ENCODE measurements around the gene NFKBIL1. TPM values are rescaled to one million over a fixed set of nuclear protein-coding genes. Genes with fewer than 3 reads are reported as not detected.
"Not testable (repeated sequence)": the region's sequence is repeated elsewhere in the genome, so short reads cannot be mapped to it uniquely, and the experiment has no call there.

The NFKBIL1 gene, protein sequence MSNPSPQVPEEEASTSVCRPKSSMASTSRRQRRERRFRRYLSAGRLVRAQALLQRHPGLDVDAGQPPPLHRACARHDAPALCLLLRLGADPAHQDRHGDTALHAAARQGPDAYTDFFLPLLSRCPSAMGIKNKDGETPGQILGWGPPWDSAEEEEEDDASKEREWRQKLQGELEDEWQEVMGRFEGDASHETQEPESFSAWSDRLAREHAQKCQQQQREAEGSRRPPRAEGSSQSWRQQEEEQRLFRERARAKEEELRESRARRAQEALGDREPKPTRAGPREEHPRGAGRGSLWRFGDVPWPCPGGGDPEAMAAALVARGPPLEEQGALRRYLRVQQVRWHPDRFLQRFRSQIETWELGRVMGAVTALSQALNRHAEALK
- total RNA-seq, result 10 to 100 TPM; 22.8 to 23.6 TPM

DNA sequence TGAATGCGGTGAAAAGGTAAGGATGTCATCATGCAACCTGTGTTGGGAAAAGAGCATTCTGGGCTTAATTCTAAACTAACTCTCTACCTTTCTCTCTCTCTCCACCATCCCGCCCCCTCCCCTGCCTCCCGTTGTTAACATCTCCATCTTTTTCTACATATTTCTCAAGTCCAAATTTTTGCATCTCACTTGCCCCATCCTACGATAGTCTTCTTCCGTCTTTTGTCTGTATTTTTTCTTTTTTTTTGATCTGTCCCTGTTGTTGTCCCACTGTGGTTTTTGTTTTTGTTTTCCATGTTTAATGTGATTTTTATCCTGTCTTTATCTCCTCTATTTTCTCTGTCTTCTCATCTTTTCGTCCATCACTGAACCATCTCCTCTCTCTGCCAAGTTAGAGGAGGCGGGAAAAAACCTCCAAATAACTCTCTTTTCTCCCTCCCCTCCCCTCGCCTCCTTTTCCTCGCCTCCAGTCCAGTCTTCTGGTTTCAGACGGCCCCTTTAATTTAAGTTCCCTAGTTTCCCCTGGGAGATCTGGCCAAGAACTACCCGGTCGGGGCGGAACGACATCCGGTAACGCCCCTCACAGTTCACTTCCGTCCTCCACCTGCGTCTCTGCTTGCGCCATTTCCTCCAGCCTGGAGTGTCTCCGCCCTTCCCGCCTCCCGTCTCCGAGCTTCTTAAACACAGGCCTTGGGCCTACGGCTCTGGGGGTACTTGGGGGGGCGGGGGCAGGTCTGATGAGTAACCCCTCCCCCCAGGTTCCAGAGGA is at the start of gene NFKBIL1:
Gene NFKBIL1 (plus strand): TSS at position 651 of the 769 bp plus-strand sequence. CDS start 87 bp downstream, at position 738.
- Mint-ChIP-seq H3K4me3 (peak within 1 kb of the TSS; percentile 76), H3K27me3 (no peaks in the 10 kb centered on the region), H3K9me3 (no peaks in the 10 kb centered on the region), H3K27ac (peak within 1 kb of the TSS; percentile 69), H3K36me3 (ENCODE audit: low read depth) (peaks cover 16% of the 10 kb centered on the region), H3K4me1 (peaks cover 62% of the 10 kb centered on the region)
- POLR2A ChIA-PET, result interaction anchor here (0.5 to 9.9 kb wide), 13 partner anchors 12 to 191 kb away, joined by 3 to 267 read pairs (median 7); partner anchors contain the start of genes AIF1, BAG6, CLIC1 and GPANK1
- CTCF ChIA-PET, result interaction anchor here (0.9 to 24.6 kb wide), 5 partner anchors 35 to 116 kb away, joined by 3 to 751 read pairs (median 5); partner anchors contain the start of genes LST1, LTB, NCR3 and PRRC2A
- peak; percentile 93 for DNase-seq

DNA sequence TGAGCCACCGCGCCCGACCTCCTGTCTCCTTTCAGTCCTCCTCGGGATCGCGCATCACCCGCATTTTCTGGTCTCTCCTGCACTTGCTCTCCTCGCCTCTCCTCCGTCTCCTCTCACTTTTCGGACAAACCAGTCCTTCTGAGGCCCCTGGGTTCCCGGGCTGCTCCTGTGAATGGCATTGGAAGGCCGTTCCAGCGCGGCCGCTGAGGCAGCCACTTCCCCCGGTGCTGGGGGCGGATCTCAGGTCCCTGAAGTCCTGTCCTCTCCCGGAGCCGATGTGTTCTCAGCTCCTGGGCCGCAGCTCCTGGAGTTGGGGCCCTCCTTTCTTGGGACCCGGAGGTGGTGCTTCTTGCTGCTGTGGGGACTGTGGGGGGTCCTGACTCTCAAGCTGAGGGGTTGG is 48.7 kb upstream of the NFKBIL1 start:
- peaks cover 64% of the 10 kb centered on the region for H3K4me1 Mint-ChIP-seq
- H3K4me3 Mint-ChIP-seq, result peak overlapping the region; percentile 81
- CTCF ChIA-PET, result interaction anchor here (0.6 kb wide), 1 partner anchor 340 kb away, joined by 3 read pairs; no protein-coding TSS in a partner anchor
- POLR2A ChIA-PET, result interaction anchor here (0.8 to 7.8 kb wide), 5 partner anchors 30 to 76 kb away, joined by 3 to 164 read pairs (median 4); partner anchors contain the start of genes DDX39B, MCCD1 and TNF
- no peak for DNase-seq
- peaks cover 38% of the 10 kb centered on the region for H3K36me3 Mint-ChIP-seq (ENCODE audit: low read depth)
- no peaks in the 10 kb centered on the region for H3K27me3 Mint-ChIP-seq
- H3K9me3 Mint-ChIP-seq, result no peaks in the 10 kb centered on the region
- H3K27ac Mint-ChIP-seq, result no peak overlapping the region

DNA sequence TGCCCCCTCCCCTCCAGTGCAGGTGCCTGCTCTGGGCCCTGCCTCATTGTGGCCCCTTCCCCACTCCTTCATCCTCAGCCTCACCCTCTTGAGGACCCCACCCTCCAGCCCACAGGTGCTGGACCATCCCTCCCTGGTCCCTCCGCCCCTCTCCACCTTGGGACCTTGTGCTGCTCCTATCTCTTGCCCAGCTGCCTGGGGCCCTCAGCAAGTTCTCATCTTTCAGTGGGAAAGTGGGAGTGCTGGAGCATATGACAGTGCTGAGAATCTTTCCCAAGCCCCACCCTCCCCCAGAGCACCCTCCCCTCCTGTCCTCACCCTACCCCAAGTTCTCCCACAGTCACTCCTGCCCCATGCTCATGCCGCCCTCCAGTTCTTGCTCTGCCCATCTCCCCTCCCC is 47.8 kb upstream of the NFKBIL1 start:
- DNase-seq, H3K27me3 Mint-ChIP-seq, H3K9me3 Mint-ChIP-seq, H3K27ac Mint-ChIP-seq, CTCF ChIA-PET: not testable (repeated sequence)
- POLR2A ChIA-PET, result interaction anchor here (7.8 kb wide), 1 partner anchor 41 kb away, joined by 164 read pairs; the partner anchor contains the start of gene DDX39B
- H3K4me1 Mint-ChIP-seq, result peaks cover 66% of the 10 kb centered on the region
- H3K4me3 Mint-ChIP-seq, result peak overlapping the region; percentile 81
- H3K36me3 Mint-ChIP-seq (ENCODE audit: low read depth), result peaks cover 37% of the 10 kb centered on the region

DNA sequence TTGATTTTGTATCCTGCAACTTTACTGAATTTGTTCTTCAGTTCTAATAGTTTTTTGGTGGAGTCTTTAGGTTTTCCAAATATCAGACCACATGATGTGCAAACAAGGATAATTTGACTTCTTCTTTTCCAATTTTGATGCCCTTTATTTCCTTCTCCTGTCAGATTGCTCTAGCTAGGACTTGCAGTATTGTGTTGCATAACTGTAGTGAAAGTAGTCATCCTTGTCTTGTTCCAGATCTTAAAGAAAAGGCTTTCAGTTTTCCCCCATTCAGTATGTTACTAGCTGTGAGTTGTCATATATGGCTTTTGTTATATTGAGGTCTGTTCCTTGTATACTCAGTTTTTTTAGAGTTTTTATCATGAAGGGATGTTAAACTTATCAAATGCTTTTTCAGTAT is 44.8 kb upstream of the NFKBIL1 start:
- peaks cover 52% of the 10 kb centered on the region for H3K36me3 Mint-ChIP-seq (ENCODE audit: low read depth)
- H3K9me3 Mint-ChIP-seq, result no peaks in the 10 kb centered on the region
- H3K27ac Mint-ChIP-seq, result no peak overlapping the region
- no peak for DNase-seq
- ChIA-PET POLR2A (interaction anchor here (0.7 to 2.0 kb wide), 2 partner anchors 39 to 96 kb away, joined by 3 to 6 read pairs; partner anchors contain the start of gene DDX39B), CTCF (interaction anchor here (1.2 to 1.5 kb wide), 2 partner anchors 39 to 44 kb away, joined by 3 read pairs; partner anchors contain the start of genes ATP6V1G2 and DDX39B)
- no peaks in the 10 kb centered on the region for H3K27me3 Mint-ChIP-seq
- H3K4me1 Mint-ChIP-seq, result peaks cover 54% of the 10 kb centered on the region
- no peak overlapping the region for H3K4me3 Mint-ChIP-seq

DNA sequence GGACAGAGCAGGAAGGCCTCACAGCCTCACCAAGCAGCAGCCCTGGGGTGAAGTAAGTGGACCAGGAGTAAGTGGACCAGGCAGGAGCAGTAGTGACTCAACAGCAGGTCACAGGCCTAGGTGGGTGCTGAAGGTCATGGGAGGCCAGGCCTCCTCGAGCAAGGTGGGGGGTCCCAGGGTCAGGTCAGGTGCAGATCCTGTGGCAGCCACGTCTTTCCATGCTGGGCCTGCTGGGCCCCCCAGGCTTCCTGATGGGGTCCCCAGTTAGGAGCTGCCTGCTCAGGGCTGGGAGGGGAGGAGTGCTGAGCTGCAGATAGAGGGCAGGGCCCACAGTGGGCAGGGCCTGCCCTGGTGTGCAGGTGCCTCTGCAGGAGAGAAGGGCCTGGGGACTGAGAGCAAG is 38.4 kb upstream of the NFKBIL1 start:
- H3K27me3 Mint-ChIP-seq, DNase-seq, POLR2A ChIA-PET, H3K9me3 Mint-ChIP-seq, H3K4me1 Mint-ChIP-seq, H3K27ac Mint-ChIP-seq, CTCF ChIA-PET, H3K4me3 Mint-ChIP-seq: not testable (repeated sequence)
- peaks cover 73% of the 10 kb centered on the region for H3K36me3 Mint-ChIP-seq (ENCODE audit: low read depth)

DNA sequence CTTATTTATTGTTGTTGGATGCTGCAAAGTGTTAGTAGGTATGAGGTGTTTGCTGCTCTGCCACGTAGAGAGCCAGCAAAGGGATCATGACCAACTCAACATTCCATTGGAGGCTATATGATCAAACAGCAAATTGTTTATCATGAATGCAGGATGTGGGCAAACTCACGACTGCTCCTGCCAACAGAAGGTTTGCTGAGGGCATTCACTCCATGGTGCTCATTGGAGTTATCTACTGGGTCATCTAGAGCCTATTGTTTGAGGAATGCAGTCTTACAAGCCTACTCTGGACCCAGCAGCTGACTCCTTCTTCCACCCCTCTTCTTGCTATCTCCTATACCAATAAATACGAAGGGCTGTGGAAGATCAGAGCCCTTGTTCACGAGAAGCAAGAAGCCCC is 37.4 kb upstream of the NFKBIL1 start:
- H3K4me3 Mint-ChIP-seq, result no peak overlapping the region
- H3K9me3 Mint-ChIP-seq, result no peaks in the 10 kb centered on the region
- H3K4me1 Mint-ChIP-seq, result peaks cover 3% of the 10 kb centered on the region
- no peak for DNase-seq
- POLR2A ChIA-PET, result no interaction called here
- CTCF ChIA-PET, result no interaction called here
- H3K27me3 Mint-ChIP-seq, result no peaks in the 10 kb centered on the region
- peaks cover 70% of the 10 kb centered on the region for H3K36me3 Mint-ChIP-seq (ENCODE audit: low read depth)
- no peak overlapping the region for H3K27ac Mint-ChIP-seq

DNA sequence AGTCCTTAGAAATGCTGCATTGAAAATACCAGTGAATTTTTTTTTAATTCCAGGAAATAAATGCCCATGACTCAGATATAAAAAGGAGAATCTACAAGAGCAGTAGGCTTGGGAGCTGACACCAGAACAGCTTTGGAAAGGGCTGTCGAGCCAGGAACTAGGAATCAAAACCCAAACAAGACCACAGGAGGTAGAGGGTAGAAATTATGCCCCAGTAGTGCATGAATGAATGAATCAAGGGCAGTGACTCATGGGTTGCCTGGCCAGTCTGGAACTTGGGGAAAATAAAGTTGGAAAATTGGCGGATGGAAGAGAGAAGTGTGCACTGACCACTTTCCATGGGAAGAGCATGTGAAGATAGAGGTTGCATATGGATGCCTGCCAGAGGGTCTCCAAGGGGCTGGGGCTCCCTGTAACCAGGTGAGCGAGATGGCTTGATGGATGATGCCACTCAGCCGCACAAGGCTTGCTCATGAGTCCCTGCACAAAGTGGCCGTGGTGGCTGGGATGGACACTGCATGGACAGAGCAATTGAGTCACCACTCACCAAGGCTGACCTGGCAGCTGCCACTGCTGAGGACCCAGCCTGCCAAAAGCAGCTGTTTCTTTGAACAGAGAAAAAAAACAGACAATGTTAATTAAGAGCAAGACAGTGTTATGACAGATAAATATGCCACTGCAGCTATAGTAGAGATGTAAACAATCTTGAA is 33.8 kb upstream of the NFKBIL1 start:
- H3K9me3 Mint-ChIP-seq, result no peaks in the 10 kb centered on the region
- CTCF ChIA-PET, result no interaction called here
- H3K36me3 Mint-ChIP-seq (ENCODE audit: low read depth), result peaks cover 39% of the 10 kb centered on the region
- no peak overlapping the region for H3K27ac Mint-ChIP-seq
- H3K27me3 Mint-ChIP-seq, result peaks cover 11% of the 10 kb centered on the region
- DNase-seq, result no peak
- no peak overlapping the region for H3K4me3 Mint-ChIP-seq
- POLR2A ChIA-PET, result interaction anchor here (1.0 kb wide), 1 partner anchor 17 kb away, joined by 3 read pairs; no protein-coding TSS in a partner anchor
- no peaks in the 10 kb centered on the region for H3K4me1 Mint-ChIP-seq

DNA sequence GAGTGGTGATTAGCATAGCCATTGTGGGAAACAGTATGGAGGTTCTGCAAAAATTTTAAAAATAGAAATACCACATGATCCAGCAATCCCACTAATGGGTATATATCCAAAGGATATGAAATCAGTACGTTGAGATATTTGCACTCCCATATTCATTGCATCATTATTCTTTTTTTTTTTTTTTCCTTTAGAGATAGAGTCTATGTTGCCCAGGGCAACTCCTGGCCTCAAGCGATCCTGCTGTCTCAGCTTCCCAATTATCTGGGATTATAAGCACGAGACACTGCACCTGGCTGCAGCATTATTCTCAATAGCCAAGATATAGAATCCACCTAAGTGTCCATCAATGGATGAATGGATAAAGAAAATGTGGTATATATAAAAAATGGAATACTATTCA is 25.6 kb upstream of the NFKBIL1 start:
- DNase-seq, result no peak
- ChIA-PET CTCF (interaction anchor here (0.6 kb wide), 1 partner anchor 10 kb away, joined by 3 read pairs; no protein-coding TSS in a partner anchor), POLR2A (interaction anchor here (0.9 kb wide), 1 partner anchor 25 kb away, joined by 3 read pairs; the partner anchor contains the start of gene ATP6V1G2)
- H3K4me1 Mint-ChIP-seq, result peaks cover 3% of the 10 kb centered on the region
- H3K9me3 Mint-ChIP-seq, result no peaks in the 10 kb centered on the region
- no peaks in the 10 kb centered on the region for H3K36me3 Mint-ChIP-seq (ENCODE audit: low read depth)
- no peak overlapping the region for H3K27ac Mint-ChIP-seq
- peaks cover 23% of the 10 kb centered on the region for H3K27me3 Mint-ChIP-seq
- no peak overlapping the region for H3K4me3 Mint-ChIP-seq

DNA sequence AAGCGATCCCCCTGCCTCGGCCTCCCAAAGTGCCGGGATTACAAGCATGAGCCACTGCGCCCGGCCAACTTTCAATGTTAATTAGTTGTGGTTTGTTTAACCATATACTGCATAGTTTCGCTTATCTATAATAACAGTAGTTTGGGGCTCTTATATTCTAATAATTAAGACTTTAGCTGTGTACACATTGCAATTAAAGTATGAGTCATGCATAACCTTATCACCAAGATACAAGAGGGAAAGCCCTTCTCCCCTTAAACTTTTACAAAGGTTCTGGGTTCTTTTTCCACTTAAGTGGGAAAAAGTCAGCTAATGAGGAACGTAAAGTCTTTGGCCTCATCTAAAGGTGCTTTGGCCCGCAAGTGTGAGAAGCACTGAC is 21.9 kb upstream of the NFKBIL1 start:
- H3K9me3 Mint-ChIP-seq, result no peaks in the 10 kb centered on the region
- peaks cover 11% of the 10 kb centered on the region for H3K36me3 Mint-ChIP-seq (ENCODE audit: low read depth)
- DNase-seq, result no peak
- no peak overlapping the region for H3K27ac Mint-ChIP-seq
- H3K4me3 Mint-ChIP-seq, result no peak overlapping the region
- peaks cover 6% of the 10 kb centered on the region for H3K4me1 Mint-ChIP-seq
- ChIA-PET POLR2A (interaction anchor here (1.1 to 1.4 kb wide), 2 partner anchors 8 to 16 kb away, joined by 3 to 4 read pairs; partner anchors contain the start of gene DDX39B), CTCF (interaction anchor here (1.0 kb wide), 1 partner anchor 73 kb away, joined by 4 read pairs; no protein-coding TSS in a partner anchor)
- peaks cover 8% of the 10 kb centered on the region for H3K27me3 Mint-ChIP-seq

DNA sequence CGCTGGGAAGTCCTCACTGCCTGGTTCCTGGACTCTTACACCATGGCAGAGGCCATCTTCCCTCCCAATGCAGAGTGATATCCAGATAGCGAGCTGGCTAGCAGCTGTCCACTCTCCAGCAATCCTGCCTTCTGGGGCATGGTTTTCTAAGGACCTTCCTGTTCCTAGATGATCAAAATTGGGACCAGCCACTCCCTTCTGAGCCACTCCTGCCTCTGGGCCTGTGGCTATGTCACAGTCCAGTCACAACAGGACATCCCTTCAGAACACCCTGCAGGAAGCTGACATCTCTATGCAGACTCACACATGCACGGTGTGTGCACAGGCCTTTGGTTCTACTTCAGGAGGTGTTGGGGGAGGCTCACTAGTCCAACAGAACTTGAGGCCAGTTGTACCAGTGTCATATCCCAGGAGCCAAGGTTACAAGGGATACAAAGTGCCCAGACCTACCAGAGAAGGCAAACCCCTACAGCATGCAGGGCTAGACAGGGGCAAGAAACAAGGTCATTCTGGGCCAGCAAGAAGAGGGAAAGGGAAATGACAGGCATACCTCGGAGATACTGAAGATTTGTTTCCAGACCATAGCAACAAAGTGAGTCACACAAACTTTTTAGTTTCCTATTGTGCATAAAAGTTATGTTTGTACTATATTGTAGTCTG is 21.3 kb upstream of the NFKBIL1 start:
- DNase-seq, result no peak
- H3K27ac Mint-ChIP-seq, result no peak overlapping the region
- H3K27me3 Mint-ChIP-seq, result peaks cover 4% of the 10 kb centered on the region
- POLR2A ChIA-PET, result interaction anchor here (1.1 to 1.4 kb wide), 2 partner anchors 8 to 15 kb away, joined by 3 to 4 read pairs; partner anchors contain the start of gene DDX39B
- no peak overlapping the region for H3K4me3 Mint-ChIP-seq
- peaks cover 16% of the 10 kb centered on the region for H3K36me3 Mint-ChIP-seq (ENCODE audit: low read depth)
- peaks cover 6% of the 10 kb centered on the region for H3K4me1 Mint-ChIP-seq
- H3K9me3 Mint-ChIP-seq, result no peaks in the 10 kb centered on the region
- CTCF ChIA-PET, result interaction anchor here (1.0 kb wide), 1 partner anchor 72 kb away, joined by 4 read pairs; no protein-coding TSS in a partner anchor

DNA sequence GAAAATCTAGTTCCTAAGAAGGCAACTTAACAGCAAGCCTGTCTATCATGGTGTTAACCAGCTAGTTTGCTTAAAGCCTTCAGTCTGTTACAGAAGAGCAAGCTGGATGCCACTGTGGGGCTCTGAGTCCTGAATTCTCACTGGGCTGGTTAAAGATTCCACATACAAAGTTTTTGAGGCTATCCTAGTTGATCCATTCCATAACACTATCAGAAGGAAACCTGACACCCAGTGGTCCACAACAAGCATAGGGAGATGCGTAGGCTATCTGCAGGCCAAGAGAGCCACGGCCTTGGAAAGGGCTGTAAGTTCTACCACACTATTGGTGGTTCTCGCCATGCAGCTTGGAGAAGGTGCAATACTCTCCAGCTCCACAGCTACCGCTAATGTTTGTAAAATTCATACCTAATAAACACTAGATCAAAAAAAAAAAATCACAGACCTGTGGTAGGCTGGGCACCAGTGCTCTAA is 19.1 kb upstream of the NFKBIL1 start:
- H3K36me3 Mint-ChIP-seq (ENCODE audit: low read depth), result peaks cover 35% of the 10 kb centered on the region
- CTCF ChIA-PET, result interaction anchor here (0.6 to 3.1 kb wide), 3 partner anchors 10 to 336 kb away, joined by 3 to 10 read pairs (median 3); no protein-coding TSS in a partner anchor
- no peaks in the 10 kb centered on the region for H3K9me3 Mint-ChIP-seq
- POLR2A ChIA-PET, result interaction anchor here (1.4 to 2.9 kb wide), 3 partner anchors 10 to 34 kb away, joined by 4 to 12 read pairs (median 7); partner anchors contain the start of gene DDX39B
- no peak for DNase-seq
- H3K4me3 Mint-ChIP-seq, result no peak overlapping the region
- no peak overlapping the region for H3K27ac Mint-ChIP-seq
- H3K4me1 Mint-ChIP-seq, result peaks cover 13% of the 10 kb centered on the region
- no peaks in the 10 kb centered on the region for H3K27me3 Mint-ChIP-seq

Data from activated CD4-positive, alpha-beta memory T cell treated with anti-CD3 and anti-CD28 coated beads, Interleukin-2, amount 10 ng/mL, durations not matched to agents 7 days and 5 days (primary cell).